IMR-90 (cell line): Measurements from ENCODE around the gene NTRK3. TPM values are rescaled to one million over a fixed set of nuclear protein-coding genes. Genes with fewer than 3 reads are reported as not detected.

Experiments used
- ATAC-seq: fragments of 200-7000 bp; cut with Tn5 transposase; 2 replicates; pipeline ENCODE4 v1.9.1; 2020; ENCODE audit warnings: low read depth, mild to moderate bottlenecking, moderate library complexity
- BruUV-seq: library from RNA; stranded (reverse); fragments of 400-500 nt; replicated peaks from 2 replicates; lab custom pipeline; 2021; lab: Mats Ljungman, UMichigan
- CTCF ChIA-PET: fragments of 300-600 bp; formaldehyde crosslinking; extraction: SDS; loops from one replicate; lab custom pipeline; 2021; ENCODE audit warnings: antibody characterized with exemption; lab: Yijun Ruan, JAX
- POLR2A ChIA-PET: fragments of 300-600 bp; sonication (Branson Sonifier 250); formaldehyde crosslinking; loops from one replicate; lab custom pipeline; 2022; ENCODE audit warnings: antibody characterized with exemption; ENCODE audit not compliant: unreplicated experiment; lab: Charles Lee
- DNase-seq: peaks from one replicate; pipeline ENCODE4 v3.0.0; 2013
- H2AFZ ChIP-seq: replicated peaks from 2 replicates; pipeline ENCODE3; 2013; ENCODE audit warnings: low read length, mild to moderate bottlenecking; ENCODE audit not compliant: poor library complexity
- H2AK5ac ChIP-seq: 2 replicates; pipeline ENCODE4 v1.6.1; 2013; ENCODE audit warnings: low read depth, low read length, inconsistent platforms
- H2AK9ac ChIP-seq: replicated peaks from 2 replicates; pipeline ENCODE3; 2013; ENCODE audit warnings: mild to moderate bottlenecking, low read depth, low read length, moderate library complexity; ENCODE audit not compliant: poor library complexity
- H2BK120ac ChIP-seq: 2 replicates; pipeline ENCODE4 v1.6.1; 2013; ENCODE audit warnings: low read depth, low read length, inconsistent platforms
- H2BK15ac ChIP-seq: 3 replicates; pipeline ENCODE4 v1.6.1; 2013; ENCODE audit warnings: low read depth, low read length, inconsistent platforms
- H2BK20ac ChIP-seq: 2 replicates; pipeline ENCODE4 v1.6.1; 2013; ENCODE audit warnings: low read depth, mild to moderate bottlenecking, inconsistent platforms, low read length, moderate library complexity
- H2BK5ac ChIP-seq: 2 replicates; pipeline ENCODE4 v1.6.1; 2013; ENCODE audit warnings: mild to moderate bottlenecking, low read depth, low read length, inconsistent platforms; ENCODE audit not compliant: poor library complexity, severe bottlenecking
- H3K14ac ChIP-seq: replicated peaks from 2 replicates; pipeline ENCODE4 v1.6.1; 2013; ENCODE audit warnings: low read depth, low read length, inconsistent platforms
- H3K18ac ChIP-seq: 2 replicates; pipeline ENCODE4 v1.6.1; 2013; ENCODE audit warnings: low read depth, low read length, control low read depth
- H3K23ac ChIP-seq: 2 replicates; pipeline ENCODE4 v1.6.1; 2013; ENCODE audit warnings: low read depth, low read length, inconsistent platforms
- H3K27ac ChIP-seq: 2 replicates; pipeline ENCODE4 v1.5.1; 2013; ENCODE audit warnings: mild to moderate bottlenecking, control low read depth, low read length; ENCODE audit not compliant: insufficient read depth
- H3K27me3 ChIP-seq: 2 replicates; pipeline ENCODE4 v1.6.1; 2013; ENCODE audit warnings: low read length; ENCODE audit not compliant: control insufficient read depth, insufficient read depth
- H3K36me3 ChIP-seq: 2 replicates; pipeline ENCODE4 v1.6.1; 2013; ENCODE audit warnings: low read length, mixed read lengths; ENCODE audit not compliant: control insufficient read depth, insufficient read depth
- H3K4ac ChIP-seq: 2 replicates; pipeline ENCODE4 v1.6.1; 2013; ENCODE audit warnings: low read depth, low read length, inconsistent platforms
- H3K4me1 ChIP-seq: 2 replicates; pipeline ENCODE4 v1.6.1; 2013; ENCODE audit warnings: low read length, mixed read lengths; ENCODE audit not compliant: control insufficient read depth, insufficient read depth
- H3K4me2 ChIP-seq: 2 replicates; pipeline ENCODE4 v1.6.1; 2013; ENCODE audit warnings: low read depth, mild to moderate bottlenecking, control low read depth, low read length, moderate library complexity
- H3K4me3 ChIP-seq: 2 replicates; pipeline ENCODE4 v1.5.1; 2013; ENCODE audit warnings: low read depth, mild to moderate bottlenecking, control low read depth, low read length, moderate library complexity; ENCODE audit not compliant: insufficient read depth
- H3K56ac ChIP-seq: 2 replicates; pipeline ENCODE4 v1.6.1; 2013; ENCODE audit warnings: low read length, inconsistent platforms; ENCODE audit not compliant: insufficient read depth; ENCODE audit errors: extremely low read depth
- H3K79me1 ChIP-seq, 2 experiments: 2 replicates each; pipeline ENCODE4 v1.6.1; 2013; ENCODE audit warnings: low read length in 2 of 2, inconsistent platforms in 1 of 2, low read depth in 1 of 2
- H3K9ac ChIP-seq: 2 replicates; pipeline ENCODE4 v1.6.1; 2013; ENCODE audit warnings: low read depth, low read length, control low read depth
- H3K9me1 ChIP-seq: 2 replicates; pipeline ENCODE4 v1.6.1; 2013; ENCODE audit warnings: low read length, inconsistent platforms; ENCODE audit not compliant: insufficient read depth
- H3K9me3 ChIP-seq: 2 replicates; pipeline ENCODE4 v1.6.1; 2013; ENCODE audit warnings: low read length; ENCODE audit not compliant: control insufficient read depth, insufficient read depth
- H4K20me1 ChIP-seq: 2 replicates; pipeline ENCODE4 v1.6.1; 2013; ENCODE audit warnings: low read length, inconsistent platforms; ENCODE audit not compliant: insufficient read depth
- H4K5ac ChIP-seq: 2 replicates; pipeline ENCODE4 v1.6.1; 2013; ENCODE audit warnings: mild to moderate bottlenecking, low read depth, low read length, control low read depth
- H4K8ac ChIP-seq, 2 experiments: 2 replicates each; pipeline ENCODE4 v1.6.1; 2013; ENCODE audit warnings: low read depth in 2 of 2, low read length in 2 of 2, control low read depth in 1 of 2, inconsistent platforms in 1 of 2
- H4K91ac ChIP-seq: 2 replicates; pipeline ENCODE4 v1.6.1; 2013; ENCODE audit warnings: low read depth, low read length, inconsistent platforms; ENCODE audit not compliant: insufficient read depth
- CEBPB ChIP-seq: IDR thresholded peaks from 2 replicates; pipeline ENCODE4 v1.6.1; 2012; ENCODE audit warnings: low read depth, low read length, improper control_type of control experiment
- CTCF ChIP-seq: conservative IDR thresholded peaks from 2 replicates; pipeline ENCODE4 v1.5.1; 2012; ENCODE audit warnings: mild to moderate bottlenecking, low read depth, low read length, improper control_type of control experiment
- MAFK ChIP-seq: IDR thresholded peaks from 2 replicates; pipeline ENCODE4 v1.6.1; 2012; ENCODE audit warnings: low read depth, low read length, improper control_type of control experiment
- MAZ ChIP-seq: IDR thresholded peaks from 2 replicates; pipeline ENCODE4 v1.6.1; 2012; ENCODE audit warnings: low read depth, mild to moderate bottlenecking, low read length, improper control_type of control experiment, moderate library complexity, borderline replicate concordance
- POLR2A ChIP-seq: IDR thresholded peaks from 2 replicates; pipeline ENCODE4 v1.6.1; 2012; ENCODE audit warnings: mild to moderate bottlenecking, low read depth, low read length
- RAD21 ChIP-seq: IDR thresholded peaks from 2 replicates; pipeline ENCODE4 v1.6.1; 2012; ENCODE audit warnings: low read length, improper control_type of control experiment
- RFX5 ChIP-seq: IDR thresholded peaks from 2 replicates; pipeline ENCODE4 v1.8.0; 2012; ENCODE audit warnings: low read depth, mild to moderate bottlenecking, low read length, moderate library complexity
- WGBS, 2 experiments: methylation state at CpG; one replicate each; pipeline versions ENCODE4 v1.1.5 to v1.1.7; 2013; ENCODE audit warnings: missing lambda C conversion rate in 2 of 2; ENCODE audit not compliant: insufficient read length in 1 of 2; ENCODE audit errors: extremely low coverage in 2 of 2; 5-methylcytosine and 5-hydroxymethylcytosine counted together
- dilution Hi-C: fragments of 300-500 bp; cut with HindIII; formaldehyde crosslinking; loops from one replicate; pipeline ENCODE4 v1.14.3; 2018; ENCODE audit warnings: low sequenced_read_pairs; ENCODE audit not compliant: unreplicated experiment
- in situ Hi-C: fragments of 300-500 bp; cut with MboI; formaldehyde crosslinking; loops from 3 replicates; pipeline ENCODE4 v1.14.3; 2019; ENCODE audit warnings: low sequenced_read_pairs, inconsistent platforms, mixed read lengths
- intact Hi-C: fragments of 100-400 bp; cut with micrococcal nuclease; formaldehyde crosslinking; loops from 2 replicates; pipeline ENCODE4 v1.10.0; 2022
- polyA plus RNA-seq, 3 experiments: library from polyadenylated mRNA; depleted of rRNA; stranded (reverse); fragments of >200 nt; gene quantifications; 2 replicates each; pipeline ENCODE4 v1.2.3, GENCODE V29; 2012; ENCODE audit warnings: low replicate concordance in 1 of 3
- total RNA-seq: library from RNA; depleted of rRNA; stranded (reverse); fragments of >200 nt; gene quantifications from 2 replicates; pipeline ENCODE4 v1.2.3, GENCODE V29; 2012

Gene NTRK3
- total and polyA plus RNA-seq, 2 of the 4 experiments (the other 2 are of a cell fraction) = under 0.01 to 0.15 TPM

GRCh38 chr15:87851497-87851896 lies 405.0 kb downstream of the NTRK3 start:
- TF ChIP-seq RAD21 (no peak), CTCF (no peak), CEBPB (no peak), MAZ (no peak), RFX5 (no peak), POLR2A (no peak), MAFK (no peak)

More at GRCh38 chr15:87851497-87851896, 405.0 kb downstream of the NTRK3 start:
- no peaks in the 10 kb centered on the region for H3K79me1 ChIP-seq
- no peak overlapping the region for H3K18ac ChIP-seq
- in situ Hi-C loops (no loop called here), intact Hi-C loops (no loop called here), dilution Hi-C loops (no loop called here)
- H3K9me3 ChIP-seq = no peaks in the 10 kb centered on the region
- H4K20me1 ChIP-seq = no peaks in the 10 kb centered on the region
- H3K14ac ChIP-seq = no peak overlapping the region
- no peaks in the 10 kb centered on the region for H3K9me1 ChIP-seq
- H3K4me3 ChIP-seq = no peak overlapping the region
- H3K4ac ChIP-seq = no peak overlapping the region
- H2AFZ ChIP-seq = no peak overlapping the region
- H3K4me1 ChIP-seq = no peaks in the 10 kb centered on the region
- no CpG with 5 or more reads among the region's 2 CpGs for WGBS, 2 experiments
- no peak overlapping the region for H4K5ac ChIP-seq
- H4K91ac ChIP-seq = no peak overlapping the region
- no peaks in the 10 kb centered on the region for H3K27me3 ChIP-seq
- no peak overlapping the region for H4K8ac ChIP-seq
- H3K27ac ChIP-seq = no peak overlapping the region
- no peak overlapping the region for H2BK15ac ChIP-seq
- DNase-seq (no peak), ATAC-seq (no peak)
- no peak overlapping the region for H3K4me2 ChIP-seq
- H2BK5ac ChIP-seq = no peak overlapping the region
- no peak overlapping the region for H3K23ac ChIP-seq
- H2AK9ac ChIP-seq = no peak overlapping the region
- no peak overlapping the region for H3K9ac ChIP-seq
- ChIA-PET POLR2A (interaction anchor here (0.6 kb wide), 1 partner anchor 23 kb away, joined by 3 read pairs; no protein-coding TSS in a partner anchor), CTCF (interaction anchor here (0.5 kb wide), 1 partner anchor 1992 kb away, joined by 3 read pairs; no protein-coding TSS in a partner anchor)
- H2AK5ac ChIP-seq = no peak overlapping the region
- no TSS peak for BruUV-seq
- no peak overlapping the region for H2BK120ac ChIP-seq
- no peak overlapping the region for H3K56ac ChIP-seq
- no peak overlapping the region for H2BK20ac ChIP-seq
- H3K36me3 ChIP-seq = no peaks in the 10 kb centered on the region
